GM13976 (cell line): ENCODE data around the gene OGG1.

Experiments used
- DNase-seq: peaks from one replicate; pipeline ENCODE4 v3.0.0; 2012; ENCODE audit warnings: low spot score
- CTCF ChIP-seq: IDR thresholded peaks from 2 replicates; pipeline ENCODE4 v1.5.1; 2012; ENCODE audit warnings: borderline replicate concordance, mild to moderate bottlenecking; ENCODE audit not compliant: insufficient read depth; ENCODE audit errors: extremely low read depth, missing control alignments, control extremely low read depth
- in situ Hi-C: fragments of 300-500 bp; cut with MboI; formaldehyde crosslinking; loops from one replicate; pipeline ENCODE4 v1.12.0; 2022; ENCODE audit warnings: low sequenced_read_pairs, mixed read lengths, inconsistent platforms; ENCODE audit not compliant: unreplicated experiment

The OGG1 gene

GRCh38 chr3:9716801-9717555 lies 32.8 kb upstream of the OGG1 start:
- no peak for TF ChIP-seq CTCF
- in situ Hi-C loops, result no loop called here
- DNase-seq, result no peak

- TF ChIP-seq CTCF, result no peak
- in situ Hi-C loops, result no loop called here
- no peak for DNase-seq
Observed at GRCh38 chr3:9717563-9717962, 32.2 kb upstream of the OGG1 start.

- in situ Hi-C loops, result no loop called here
- no peak for TF ChIP-seq CTCF
- no peak for DNase-seq
Observed at GRCh38 chr3:9718118-9718517, 31.6 kb upstream of the OGG1 start.

- in situ Hi-C loops, result no loop called here
- TF ChIP-seq CTCF, result no peak
- no peak for DNase-seq
Observed at GRCh38 chr3:9721015-9721699, 28.6 kb upstream of the OGG1 start.

GRCh38 chr3:9721700-9722060 lies 28.1 kb upstream of the OGG1 start:
- DNase-seq, result no peak
- no peak for TF ChIP-seq CTCF
- in situ Hi-C loops, result no loop called here

GRCh38 chr3:9725775-9726515 lies 23.8 kb upstream of the OGG1 start:
- DNase-seq, result no peak
- in situ Hi-C loops, result no loop called here
- no peak for TF ChIP-seq CTCF
